C4-2B (cell line): ENCODE measurements around the gene SHISA4.

Experiments used
- H3K27ac ChIP-seq: fragments of 450-650 bp; 2 replicates; pipeline ENCODE4 v1.5.1; 2017
- ZFX ChIP-seq: fragments of 450-650 bp; IDR thresholded peaks from 2 replicates; pipeline ENCODE4 v1.6.1; 2017
- TF ChIP-seq, protein P1 (sequence below): fragments of 450-650 bp; conservative IDR thresholded peaks from 2 replicates; pipeline ENCODE4 v1.5.1; 2017; ENCODE audit warnings: mild to moderate bottlenecking

SHISA4 gene

GRCh38 chr1:201883266-201883665 lies 5.4 kb upstream of the SHISA4 start:
- H3K27ac ChIP-seq: no peak overlapping the region
- TF ChIP-seq ZFX: no peak
- TF ChIP-seq, protein P1, sequence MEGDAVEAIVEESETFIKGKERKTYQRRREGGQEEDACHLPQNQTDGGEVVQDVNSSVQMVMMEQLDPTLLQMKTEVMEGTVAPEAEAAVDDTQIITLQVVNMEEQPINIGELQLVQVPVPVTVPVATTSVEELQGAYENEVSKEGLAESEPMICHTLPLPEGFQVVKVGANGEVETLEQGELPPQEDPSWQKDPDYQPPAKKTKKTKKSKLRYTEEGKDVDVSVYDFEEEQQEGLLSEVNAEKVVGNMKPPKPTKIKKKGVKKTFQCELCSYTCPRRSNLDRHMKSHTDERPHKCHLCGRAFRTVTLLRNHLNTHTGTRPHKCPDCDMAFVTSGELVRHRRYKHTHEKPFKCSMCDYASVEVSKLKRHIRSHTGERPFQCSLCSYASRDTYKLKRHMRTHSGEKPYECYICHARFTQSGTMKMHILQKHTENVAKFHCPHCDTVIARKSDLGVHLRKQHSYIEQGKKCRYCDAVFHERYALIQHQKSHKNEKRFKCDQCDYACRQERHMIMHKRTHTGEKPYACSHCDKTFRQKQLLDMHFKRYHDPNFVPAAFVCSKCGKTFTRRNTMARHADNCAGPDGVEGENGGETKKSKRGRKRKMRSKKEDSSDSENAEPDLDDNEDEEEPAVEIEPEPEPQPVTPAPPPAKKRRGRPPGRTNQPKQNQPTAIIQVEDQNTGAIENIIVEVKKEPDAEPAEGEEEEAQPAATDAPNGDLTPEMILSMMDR: no peak

DNA sequence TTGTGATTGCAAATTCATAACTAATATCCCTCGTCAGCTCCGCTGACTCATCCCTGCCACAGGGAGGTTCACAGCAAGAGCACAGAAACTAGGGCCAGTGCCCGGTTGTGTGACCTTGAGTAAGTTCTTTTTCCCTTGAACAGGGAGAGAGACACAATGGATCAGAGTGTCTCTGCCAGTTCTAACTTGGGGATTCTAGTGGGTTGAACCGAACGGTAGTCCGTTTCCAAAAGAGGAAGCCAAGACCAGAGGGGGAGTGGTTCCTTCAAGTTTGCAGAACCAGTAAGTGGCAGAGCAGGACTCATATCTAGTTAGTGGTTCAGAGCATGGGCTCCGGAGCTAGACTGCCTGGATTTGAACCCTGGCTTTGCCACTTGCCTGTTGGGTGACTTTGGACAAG lies 4.9 kb upstream of the SHISA4 start:
- H3K27ac ChIP-seq: no peak overlapping the region
- TF ChIP-seq ZFX: no peak

GRCh38 chr1:201884425-201884824 lies 4.3 kb upstream of the SHISA4 start:
- no peak overlapping the region for H3K27ac ChIP-seq
- TF ChIP-seq ZFX: no peak

- H3K27ac ChIP-seq: no peak overlapping the region
- TF ChIP-seq, protein P1: no peak
- TF ChIP-seq ZFX: no peak
These were observed 3.1 kb upstream of the SHISA4 start for GRCh38 chr1:201885531-201886075.

- TF ChIP-seq, protein P1: no peak
- no peak for TF ChIP-seq ZFX
- no peak overlapping the region for H3K27ac ChIP-seq
These were observed 2.4 kb upstream of the SHISA4 start for GRCh38 chr1:201886103-201886885.

DNA sequence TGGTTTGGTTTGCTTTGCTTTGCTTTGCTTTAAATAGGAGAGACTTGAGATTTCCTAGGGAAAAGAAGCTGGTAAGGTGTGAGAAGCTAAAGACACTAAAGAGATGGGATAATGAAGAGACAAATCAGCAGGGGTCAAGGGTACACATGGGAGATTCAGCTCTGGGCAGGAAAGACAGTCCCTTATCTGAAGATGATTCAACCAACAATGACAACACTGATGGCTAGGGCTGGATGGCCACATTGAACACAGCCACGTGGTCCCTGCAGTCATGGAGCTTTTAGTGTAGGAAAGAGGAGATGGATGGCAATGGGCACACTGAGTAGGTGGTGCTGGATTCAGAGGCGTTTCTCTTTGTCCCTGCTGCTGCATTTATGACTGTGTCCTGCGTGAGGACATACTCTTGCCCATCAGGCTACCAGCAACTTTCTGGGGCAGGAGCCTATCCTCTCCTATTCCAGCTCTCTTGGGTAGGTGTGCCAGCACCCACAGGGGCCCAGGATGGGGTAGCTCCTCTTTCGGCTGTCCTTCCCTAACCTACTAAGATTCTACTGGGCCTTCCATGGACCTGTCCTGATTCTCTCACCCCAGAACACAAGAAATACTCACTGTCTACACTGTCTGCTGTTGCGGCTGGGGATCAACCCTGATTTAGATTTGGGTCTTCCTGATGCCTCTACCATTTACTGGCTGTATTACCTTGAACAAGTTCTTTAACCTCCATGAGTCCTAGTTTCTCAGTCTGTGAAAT lies 1.4 kb upstream of the SHISA4 start:
- H3K27ac ChIP-seq: no peak overlapping the region; the same call in 1 of the 2 replicates
- no peak for TF ChIP-seq ZFX
- TF ChIP-seq, protein P1: no peak

- peak overlapping the region; percentile 64 for H3K27ac ChIP-seq
- TF ChIP-seq ZFX: no peak
- TF ChIP-seq, protein P1: no peak
These were observed 631 bp downstream of the SHISA4 start for GRCh38 chr1:201889090-201889968.

DNA sequence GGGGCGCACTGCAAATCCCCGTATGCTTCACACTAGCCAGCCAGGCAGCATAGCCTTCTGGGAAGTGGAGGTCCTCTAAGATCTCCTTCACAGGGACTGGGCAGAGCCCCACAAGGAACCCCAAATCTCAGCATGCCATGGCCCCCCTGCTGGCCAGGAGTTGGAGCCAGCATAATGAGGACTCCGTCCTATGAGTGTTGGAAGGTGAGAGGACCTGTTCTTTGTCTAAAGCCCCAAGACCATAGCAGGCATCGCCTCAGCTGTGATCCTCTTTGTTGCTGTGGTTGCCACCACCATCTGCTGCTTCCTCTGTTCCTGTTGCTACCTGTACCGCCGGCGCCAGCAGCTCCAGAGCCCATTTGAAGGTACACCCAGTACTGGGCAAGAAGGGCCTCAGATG lies 1.5 kb downstream of the SHISA4 start:
- no peak overlapping the region for H3K27ac ChIP-seq
- TF ChIP-seq, protein P1: no peak
- TF ChIP-seq ZFX: no peak
